Medulla oblongata (tissue), 1 donor: ENCODE results near the gene ANXA9.

Experiments
- DNase-seq: peaks from one replicate; pipeline ENCODE4 v3.0.0-alpha.2; 2015; ENCODE audit errors: extremely low spot score

ANXA9 gene

DNA sequence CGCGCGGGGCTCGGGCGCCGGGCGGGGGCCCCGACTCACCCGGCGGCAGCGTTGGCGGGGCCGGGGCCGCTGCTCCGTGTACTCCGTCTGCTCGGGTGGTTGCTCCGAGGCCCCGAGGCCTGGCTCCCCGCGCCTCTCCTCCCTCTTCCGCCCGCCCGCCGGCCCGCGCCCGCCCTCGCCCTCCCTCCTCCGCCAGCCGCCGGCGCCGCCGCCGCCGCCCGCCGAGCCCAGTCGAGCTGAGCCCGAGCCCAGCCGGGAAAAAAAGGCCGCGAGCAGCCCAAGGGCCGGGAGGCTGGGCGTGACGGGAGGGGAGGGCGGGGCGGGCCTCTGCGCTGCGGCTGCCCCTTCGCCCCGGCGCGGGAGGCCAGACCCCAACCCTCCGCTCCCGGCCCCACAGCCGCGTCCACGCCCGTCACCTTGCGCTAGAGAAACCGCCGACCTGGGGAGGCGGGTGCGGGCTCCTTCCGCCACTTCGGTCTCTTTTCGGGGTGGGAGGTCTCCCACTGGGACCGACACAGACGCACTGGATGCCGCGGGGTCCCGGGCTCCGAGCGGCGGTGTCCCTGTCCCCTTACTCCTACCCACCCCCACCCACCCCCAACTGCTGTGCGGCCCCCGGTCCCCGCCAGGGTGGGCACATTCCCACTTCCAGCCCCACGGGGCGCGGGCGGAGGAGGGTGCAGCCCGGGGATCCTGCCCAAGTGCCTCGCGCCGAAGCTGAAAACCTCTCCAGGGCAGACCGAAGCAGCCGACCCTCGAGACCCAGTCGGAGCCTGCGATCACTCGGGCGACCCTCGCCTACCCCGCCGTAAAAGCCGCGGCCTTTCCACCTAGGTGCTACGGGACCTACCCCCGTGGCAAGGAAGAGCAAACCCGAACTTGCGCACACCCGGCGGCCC, 7.3 kb upstream of the ANXA9 start, which contains the start of gene CERS2:
CERS2 (minus strand) TSS at position 256 of the 899 bp plus-strand sequence. CDS start 5,745 bp downstream, outside the sequence.
- peak; percentile 74 for DNase-seq

DNA sequence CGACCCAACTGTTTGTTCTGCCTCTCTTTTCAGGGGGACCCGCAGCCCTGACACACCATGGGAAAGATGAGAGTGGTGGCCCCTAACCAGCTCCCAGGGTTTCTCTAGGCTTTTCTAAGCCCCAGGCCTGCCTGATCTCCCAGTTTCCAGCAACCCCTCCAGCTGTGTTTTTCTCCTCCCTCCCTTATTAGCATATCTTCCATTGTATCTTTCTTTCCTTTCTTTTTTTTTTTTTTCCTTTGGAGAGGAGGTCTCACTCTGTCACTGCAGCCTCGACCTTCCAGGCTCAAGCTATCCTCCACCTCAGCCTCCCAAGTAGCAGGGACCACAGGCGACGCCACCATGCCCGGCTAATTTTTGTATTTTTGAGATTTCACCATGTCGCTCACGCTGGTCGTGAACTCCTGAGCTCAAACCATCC, 5.7 kb upstream of the ANXA9 start:
- DNase-seq: no peak

DNA sequence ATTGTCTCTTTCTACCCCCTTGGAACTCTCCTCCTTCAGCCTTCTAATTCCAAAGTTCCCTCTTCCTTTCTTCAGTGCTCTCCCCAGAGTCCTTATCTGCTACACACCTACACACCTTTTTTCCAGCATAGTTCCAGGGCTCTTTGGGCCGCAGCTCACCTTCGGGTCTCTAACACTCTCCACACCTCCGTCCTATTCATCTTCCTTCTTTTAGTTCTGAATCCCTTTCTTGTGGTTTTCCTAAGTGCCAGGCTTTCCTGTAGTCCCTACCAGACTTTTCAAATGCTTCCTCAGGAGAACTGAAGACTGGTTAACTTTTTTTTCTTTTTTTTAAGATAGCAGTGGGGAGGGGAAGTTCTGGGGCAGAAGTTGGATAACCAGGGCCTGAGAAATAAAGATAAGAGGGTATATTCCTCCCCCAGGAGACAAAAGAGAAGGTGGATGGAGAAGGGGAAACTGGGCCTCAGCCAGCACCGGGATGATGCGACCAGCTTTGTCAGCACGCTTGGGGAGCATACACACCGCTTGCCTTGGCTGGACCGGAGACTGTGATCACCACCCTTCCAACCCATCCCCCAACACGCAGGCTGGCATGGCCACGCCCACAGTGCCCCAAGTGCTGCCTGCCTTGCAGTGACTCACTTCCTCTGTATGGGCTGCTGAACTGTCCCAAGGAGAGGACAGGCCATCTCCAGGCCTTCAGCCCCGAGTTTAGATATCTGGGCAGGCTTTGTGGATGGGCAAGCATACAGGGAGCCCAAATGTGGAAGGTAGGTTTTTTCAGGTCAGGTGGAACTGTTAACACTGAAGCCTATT, 5.0 kb upstream of the ANXA9 start:
- DNase-seq: peak; percentile 91

DNA sequence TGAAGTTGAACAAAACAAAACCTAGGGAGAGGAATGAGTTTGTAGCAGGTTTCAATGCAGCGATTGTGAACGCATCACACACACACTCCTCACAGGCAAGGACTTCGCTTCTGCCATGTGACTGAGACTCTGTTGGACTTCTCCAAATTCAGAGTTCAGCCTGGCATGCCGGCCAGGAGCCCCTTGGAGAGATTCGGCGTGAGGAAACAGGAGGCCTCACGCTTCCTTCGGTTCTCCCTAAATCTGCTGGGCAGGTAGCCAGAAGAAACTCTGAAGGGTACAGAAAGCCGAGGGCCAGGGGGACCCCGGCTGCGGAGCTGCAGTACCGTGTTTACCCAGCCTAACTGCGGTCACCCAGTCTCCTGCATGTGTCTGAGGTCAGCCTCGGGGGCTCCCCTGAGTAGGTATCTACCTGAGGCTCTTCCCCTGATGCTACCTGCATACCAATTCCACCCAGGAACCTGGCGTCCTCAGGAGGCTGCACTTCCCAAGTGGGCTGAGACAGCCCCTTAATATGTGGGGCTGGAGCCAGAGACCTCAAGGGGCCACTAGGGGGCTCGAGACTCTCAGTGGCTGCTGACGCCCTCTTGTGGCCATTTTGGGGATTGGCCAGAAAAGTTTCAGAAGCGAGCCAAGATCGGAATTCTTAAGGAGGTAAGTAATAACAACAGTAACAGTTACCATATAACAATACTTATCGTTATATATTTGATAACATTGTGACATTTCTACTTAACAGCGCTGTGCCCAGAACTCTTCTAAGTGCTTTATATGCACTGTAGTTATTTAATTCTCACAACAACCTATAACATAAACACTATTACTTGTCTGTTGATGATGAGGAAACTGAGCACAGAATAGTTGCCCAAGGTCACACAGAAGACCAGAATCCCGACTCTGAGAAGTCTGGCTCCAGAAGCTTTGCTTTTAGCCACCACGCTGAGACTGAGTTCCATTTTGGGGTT, 2.7 kb upstream of the ANXA9 start:
- peak; percentile 97 for DNase-seq

DNA sequence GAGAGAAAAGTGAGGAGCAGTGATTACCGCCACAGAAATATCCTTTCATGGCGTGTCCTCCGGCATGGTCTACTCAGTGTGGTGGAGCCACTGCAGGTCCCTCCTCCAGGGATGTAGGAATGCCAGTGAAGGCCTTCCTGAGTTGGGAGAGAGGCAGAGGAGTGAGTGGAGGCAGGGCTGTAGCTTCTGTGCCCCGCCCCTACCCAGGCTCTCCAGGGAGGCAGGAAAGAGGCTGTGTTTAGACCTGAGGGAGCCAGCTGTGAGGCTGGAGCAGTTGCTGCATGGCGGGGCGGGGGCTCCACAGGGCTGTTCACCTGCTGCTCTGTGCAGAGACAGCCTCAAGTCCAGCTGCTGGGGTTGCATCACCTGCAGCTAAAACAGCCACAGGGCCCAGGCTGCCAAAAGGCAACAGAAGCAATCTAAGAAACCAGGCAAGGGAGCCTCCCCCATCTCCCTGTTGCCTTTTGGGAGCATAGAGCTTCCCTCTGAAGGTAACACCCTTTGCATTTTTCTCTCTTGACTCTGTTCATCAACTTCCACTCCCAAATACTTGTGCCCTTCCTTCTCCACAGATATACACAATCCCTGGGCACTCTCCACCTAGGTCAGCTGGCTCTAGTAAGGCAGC, 801 bp upstream of the ANXA9 start:
- DNase-seq: no peak

DNA sequence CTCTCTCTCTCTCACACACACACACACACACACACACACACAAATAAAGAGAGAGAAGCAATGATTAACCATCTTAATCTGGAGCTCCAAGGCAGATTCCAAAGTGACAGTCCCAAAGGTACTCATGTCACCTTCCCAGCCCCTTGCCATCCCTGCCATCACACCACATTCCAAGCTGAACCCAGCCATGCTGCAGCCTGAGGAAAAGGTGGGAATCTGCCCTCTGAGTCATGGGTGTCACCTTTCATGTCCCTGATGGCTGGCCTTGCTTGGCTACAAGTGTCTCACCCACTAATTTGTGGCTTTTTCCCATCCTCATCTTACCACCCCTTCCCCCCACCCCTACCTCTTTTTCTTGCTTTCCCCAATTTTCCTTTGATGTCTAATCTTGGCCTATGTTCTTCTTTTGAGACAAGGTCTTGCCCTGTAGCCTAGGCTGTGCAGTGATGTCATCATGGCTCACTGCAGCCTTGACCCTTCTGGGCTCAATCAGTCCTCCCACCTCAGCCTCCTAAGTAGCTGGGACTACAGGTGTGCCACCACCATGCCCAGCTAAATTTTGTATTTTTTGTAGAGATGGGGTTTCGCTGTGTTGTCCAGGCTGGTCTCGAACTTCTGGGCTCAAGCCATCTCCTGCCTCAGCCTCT, 3.2 kb downstream of the ANXA9 start:
- DNase-seq: no peak

DNA sequence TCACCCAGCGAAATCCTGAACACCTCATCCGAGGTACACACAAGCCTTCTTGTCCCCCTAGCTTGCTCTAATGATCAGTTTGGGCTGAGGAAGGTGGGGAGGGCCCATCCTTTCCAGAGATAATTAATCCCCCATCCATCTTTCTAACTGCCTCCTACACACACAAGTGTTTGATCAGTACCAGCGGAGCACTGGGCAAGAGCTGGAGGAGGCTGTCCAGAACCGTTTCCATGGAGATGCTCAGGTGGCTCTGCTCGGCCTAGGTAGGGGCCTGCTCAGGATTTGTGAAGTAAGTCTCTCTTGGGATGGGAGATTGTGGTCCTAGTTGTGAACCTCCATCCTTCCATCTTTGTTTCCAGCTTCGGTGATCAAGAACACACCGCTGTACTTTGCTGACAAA, 5.8 kb downstream of the ANXA9 start:
- DNase-seq: no peak

DNA sequence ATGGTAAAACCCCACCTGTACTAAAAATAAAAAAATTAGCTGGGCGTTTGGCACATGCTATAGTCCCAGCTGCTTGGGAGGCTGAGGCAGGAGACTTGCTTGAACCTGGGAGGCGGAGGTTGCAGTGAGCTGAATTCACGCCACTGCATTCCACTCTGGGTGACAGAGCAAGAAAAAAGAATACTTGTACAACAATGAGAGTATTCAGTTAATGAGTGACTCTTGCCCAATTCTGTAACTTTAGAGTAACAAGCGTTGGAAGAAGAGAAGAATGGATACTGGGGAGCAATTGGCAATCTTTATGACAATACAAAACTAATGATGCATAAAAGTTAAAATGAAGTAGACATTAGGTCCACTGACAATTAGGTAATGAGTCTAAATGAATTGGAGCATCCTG, 10.5 kb downstream of the ANXA9 start:
- no peak for DNase-seq

DNA sequence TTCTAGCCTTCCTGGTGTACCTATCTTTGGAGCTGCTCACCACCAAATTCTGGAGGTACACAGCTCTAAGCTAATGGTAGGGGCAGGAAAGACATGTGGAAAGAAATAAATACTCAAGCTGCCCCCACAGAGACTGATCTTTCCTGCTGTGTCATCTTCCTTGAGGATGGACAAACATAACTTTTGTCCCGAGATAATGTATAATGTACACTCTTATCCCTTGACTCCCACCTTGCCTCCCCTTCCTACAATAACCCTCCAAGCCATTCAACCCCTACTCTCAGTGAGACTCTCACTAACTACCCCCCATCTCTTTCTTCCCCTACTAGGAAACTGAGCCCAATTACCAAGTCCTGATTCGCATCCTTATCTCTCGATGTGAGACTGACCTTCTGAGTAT, 12.2 kb downstream of the ANXA9 start:
- DNase-seq: no peak

DNA sequence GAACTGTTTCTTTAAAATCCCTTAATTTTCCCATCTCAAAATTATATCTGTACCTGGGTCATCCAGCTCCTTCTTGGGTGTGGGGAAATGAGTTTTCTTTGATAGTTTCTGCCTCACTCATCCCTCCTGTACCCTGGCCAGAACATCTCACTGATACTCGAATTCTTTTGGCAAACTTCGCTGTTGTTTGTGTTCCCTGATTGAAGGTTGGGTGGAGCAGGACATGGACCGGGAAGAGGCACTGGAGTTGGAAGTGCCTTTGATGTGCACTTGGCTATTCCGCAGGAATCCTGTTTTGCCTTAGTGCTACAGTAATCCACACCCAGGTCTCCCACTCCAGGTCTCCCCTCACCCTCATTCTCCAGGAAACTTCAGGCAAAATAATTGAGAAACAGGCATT, 13.4 kb downstream of the ANXA9 start:
- no peak for DNase-seq

DNA sequence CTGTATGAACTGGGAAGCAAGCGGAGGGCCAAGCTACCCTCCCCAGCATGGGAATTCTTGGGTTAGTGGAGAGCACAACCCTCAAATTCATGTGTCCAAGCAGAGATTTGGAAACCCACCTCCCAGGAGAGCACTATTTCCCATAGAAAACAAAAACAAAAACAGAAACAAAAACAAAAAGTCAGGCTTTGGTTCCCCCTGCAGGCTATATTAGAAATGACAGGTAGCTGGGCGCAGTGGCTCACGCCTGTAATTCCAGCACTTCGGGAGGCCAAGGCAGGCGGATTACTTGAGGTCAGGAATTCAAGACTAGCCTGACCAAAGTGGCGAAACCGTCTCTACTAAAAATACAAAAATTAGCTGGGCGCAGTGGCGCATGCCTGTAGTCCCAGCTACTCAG, 13.8 kb downstream of the ANXA9 start:
- DNase-seq: no peak

DNA sequence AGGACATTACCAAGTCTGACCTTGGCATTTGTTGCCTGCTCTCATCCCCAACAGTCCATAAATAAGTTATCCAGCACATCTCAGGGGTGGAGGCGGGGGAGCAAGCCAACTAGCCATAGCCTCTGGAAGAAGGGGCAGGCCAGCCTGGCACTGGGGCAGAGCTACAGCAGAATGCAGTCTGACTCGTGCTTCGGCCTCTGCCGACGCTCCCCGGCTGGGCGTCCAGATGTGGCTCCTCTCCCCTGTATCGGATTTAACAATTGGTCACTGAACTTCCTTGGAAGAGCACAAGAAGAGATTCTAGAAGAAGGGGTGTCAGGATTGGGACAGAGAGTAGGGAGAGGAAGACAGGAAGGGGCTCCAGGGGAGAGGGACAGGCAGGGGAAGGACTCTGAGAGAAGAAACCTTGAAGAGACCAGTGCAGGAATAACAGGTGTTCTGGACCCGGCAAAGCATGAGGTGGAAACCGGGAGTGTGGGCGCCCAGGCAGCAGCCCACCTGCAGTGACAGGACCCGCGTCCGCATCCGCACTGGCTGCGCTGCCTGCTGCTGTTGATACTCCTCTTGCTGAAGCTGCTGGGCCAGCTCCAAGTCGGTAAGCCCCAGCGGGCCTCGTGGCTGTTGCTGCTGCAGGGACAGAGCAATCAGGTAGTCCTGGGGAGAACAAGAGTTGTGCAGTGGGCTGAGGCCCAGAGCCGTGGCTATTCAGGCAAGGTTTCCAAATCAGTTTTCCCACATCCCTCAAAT, 15.2 kb downstream of the ANXA9 start:
- no peak for DNase-seq

DNA sequence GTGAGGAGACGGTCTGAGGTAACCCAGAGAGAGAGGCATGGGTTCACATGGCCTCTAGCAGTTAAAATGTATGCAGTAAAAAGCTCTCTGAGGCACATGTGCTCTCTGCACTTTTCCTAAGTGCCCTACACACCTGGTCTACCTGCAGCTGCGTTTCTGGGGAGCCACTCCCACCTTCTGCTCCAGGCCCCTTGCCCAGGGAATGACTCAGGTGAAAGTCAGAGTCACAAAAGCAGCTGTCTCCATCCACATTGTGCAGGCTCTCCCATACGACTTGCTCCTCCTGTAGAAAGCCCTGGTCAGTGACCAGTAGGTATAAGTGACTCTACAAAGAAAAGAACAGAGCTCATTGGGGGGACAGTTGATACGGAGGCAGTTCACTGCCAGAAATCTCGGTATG, 15.9 kb downstream of the ANXA9 start:
- no peak for DNase-seq

DNA sequence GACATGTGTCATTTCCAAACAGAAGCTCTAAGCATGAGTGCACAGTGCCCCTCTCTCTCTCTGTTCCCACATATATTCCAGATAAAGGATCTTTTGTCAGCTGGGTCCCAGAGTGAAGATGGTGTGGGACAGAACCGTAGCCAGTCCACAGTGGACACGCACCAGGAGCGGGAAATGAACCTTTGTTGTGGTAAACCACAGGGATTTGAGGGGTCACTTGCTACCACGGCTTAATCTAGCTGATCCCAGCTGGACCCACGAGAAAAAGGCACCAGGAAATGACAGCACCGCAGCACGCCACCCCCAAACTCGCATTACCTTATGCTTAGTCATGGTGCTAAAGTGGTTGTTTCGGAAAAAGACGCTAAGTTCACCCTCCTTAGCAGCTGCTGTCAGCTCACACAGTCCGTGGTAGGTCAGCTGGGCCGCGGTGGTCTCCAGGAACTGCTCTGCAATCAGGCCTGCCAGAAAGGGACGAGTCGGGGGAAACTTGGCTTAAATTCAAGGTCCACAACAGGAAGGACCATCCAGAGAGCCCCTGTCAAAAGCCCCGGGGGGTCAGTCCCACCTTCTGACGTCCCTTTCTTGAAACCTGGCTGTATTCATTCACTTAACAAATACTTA, 17.1 kb downstream of the ANXA9 start:
- peak; percentile 74 for DNase-seq

DNA sequence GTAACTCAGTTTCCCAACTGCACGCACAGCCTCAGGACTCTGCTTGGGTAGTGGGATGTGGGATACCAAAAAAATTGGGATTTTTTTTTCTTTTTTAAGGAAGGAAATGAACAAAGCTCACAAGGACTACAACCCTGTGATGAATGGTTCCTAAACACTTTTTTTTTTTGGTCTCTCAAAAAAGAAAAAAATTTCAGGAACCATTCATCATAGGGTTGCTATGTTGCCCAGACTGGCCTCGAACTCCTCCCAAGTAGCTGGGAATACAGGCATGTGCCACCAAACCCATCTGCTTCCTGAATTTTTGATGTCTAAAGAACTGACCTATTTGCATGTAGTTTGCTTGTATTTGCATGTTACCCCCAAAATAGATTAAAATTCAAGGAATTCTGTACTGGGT, 17.8 kb downstream of the ANXA9 start:
- DNase-seq: no peak

DNA sequence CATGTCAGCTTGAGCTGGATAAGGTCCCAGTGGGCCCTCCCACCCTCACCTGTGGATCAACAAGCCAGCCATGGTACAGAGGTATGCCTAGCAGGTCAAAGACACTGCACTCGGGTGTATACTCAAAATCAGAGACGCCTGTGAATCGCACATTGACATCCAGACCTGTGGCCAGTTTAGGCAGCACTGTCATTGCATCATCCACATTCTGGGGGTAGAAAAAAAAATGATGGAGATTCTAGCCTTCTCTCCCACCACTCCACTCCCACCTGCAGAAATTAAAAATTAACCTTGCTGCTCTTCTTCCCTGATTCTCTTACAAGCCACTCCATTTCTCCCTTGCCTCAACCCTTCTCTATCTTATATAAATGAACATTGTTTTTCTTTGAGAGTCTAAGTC, 18.3 kb downstream of the ANXA9 start:
- no peak for DNase-seq

DNA sequence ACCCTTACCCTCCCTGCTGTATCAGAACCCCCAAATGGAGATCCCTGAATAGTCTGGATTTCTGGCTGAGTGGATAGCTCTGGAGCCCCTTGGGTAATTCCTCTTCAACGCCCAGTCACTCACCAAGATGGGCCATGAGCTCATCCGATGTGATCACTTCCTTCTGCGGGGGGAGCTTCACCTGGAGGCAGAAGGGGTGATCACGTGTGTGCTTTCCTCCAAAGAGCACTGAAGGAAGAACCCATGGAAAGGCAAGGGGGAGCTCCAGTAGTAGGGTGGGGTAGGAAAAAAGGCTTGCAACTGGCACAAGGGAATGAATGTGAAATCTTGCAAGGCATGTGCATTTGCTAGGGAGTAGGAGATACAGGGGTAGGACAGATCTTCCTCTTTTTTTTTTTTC, 19.5 kb downstream of the ANXA9 start:
- no peak for DNase-seq

DNA sequence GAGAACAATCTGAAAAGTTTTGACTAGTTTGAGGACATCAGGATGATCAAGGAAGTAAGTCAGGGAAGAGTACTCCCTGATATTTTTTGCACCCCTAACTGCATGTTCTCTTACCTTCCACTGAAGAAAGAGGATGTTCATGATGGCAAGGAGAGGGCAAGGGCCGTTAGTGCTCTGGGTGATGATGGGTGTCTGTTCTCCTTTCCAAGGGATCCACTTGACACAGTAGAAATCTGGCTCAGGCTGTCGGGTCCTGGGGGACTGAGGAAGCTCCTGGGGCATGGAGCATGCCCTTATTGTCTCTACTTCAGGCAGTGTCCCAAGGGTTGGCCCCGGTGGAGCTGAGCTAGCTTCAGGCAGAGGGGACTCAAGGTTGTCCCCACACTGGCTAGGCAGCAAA, 20.0 kb downstream of the ANXA9 start:
- no peak for DNase-seq

DNA sequence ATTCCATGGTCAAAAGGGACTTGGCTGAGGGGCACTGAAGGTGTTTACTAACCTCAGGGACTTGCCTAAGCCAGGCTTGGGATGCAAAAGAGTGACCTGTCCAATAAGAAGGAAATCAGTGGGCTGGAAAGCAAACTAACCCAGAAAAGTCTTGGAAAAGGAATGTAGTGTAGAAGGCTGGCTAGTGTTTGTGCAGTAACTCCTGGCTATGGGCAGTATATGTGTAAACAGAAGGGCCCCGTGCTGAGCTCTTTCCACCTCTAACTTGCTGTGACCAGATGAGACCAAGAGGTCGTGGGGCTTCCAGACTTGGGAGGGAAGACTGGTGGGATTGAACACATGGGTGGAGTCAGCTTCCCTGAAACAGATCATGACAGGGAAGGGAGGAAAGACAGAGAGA, 20.5 kb downstream of the ANXA9 start:
- no peak for DNase-seq

DNA sequence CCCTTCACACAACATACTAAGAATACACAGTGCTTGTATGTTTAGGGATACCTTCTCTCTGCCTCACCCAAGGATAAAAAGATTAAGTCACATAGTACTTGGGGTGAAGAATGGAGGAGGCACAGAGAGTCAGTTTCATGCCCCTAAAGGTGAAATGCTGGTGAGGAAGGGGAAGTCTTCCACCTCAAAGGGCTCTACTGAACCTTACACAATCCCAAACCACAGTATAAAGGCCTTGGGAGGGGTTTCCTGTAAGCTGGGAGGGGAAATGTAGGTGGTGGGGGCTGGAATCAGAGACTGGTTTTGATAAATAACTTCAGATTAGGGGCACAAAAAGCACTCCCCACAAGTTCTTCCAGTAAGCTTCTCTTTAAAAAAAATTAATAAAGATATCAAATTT, 21.1 kb downstream of the ANXA9 start:
- no peak for DNase-seq
